ENCODE measurements around the gene MT3.

The MT3 gene

GRCh38 chr16:56589141-56590039, at the start of gene MT3:
MT3 (plus strand) TSS chr16:56589528; CDS start chr16:56589591, 63 bp downstream.
- DNase-seq (ENCODE audit: low read depth), result no peak

GRCh38 chr16:56539656-56540055, 49.7 kb upstream of the MT3 start:
- DNase-seq (ENCODE audit: low read depth), result no peak

- DNase-seq (ENCODE audit: low read depth), result no peak
Measured at GRCh38 chr16:56542039-56542438, 47.3 kb upstream of the MT3 start.

- no peak for DNase-seq (ENCODE audit: low read depth)
Measured at GRCh38 chr16:56547120-56547948, 42.0 kb upstream of the MT3 start.

GRCh38 chr16:56547949-56548567, 41.3 kb upstream of the MT3 start:
- no peak for DNase-seq (ENCODE audit: low read depth)

GRCh38 chr16:56549161-56549560, 40.2 kb upstream of the MT3 start:
- no peak for DNase-seq (ENCODE audit: low read depth)

- no peak for DNase-seq (ENCODE audit: low read depth)
Measured at GRCh38 chr16:56549744-56550385, 39.5 kb upstream of the MT3 start.

GRCh38 chr16:56551796-56552738, 37.3 kb upstream of the MT3 start:
- DNase-seq (ENCODE audit: low read depth), result no peak

GRCh38 chr16:56554441-56554840, 34.9 kb upstream of the MT3 start:
- DNase-seq (ENCODE audit: low read depth), result no peak

GRCh38 chr16:56558024-56558747, 31.1 kb upstream of the MT3 start:
- peak; percentile 77 for DNase-seq (ENCODE audit: low read depth)

GRCh38 chr16:56559109-56559508, 30.2 kb upstream of the MT3 start:
- DNase-seq (ENCODE audit: low read depth), result no peak

- no peak for DNase-seq (ENCODE audit: low read depth)
Measured at GRCh38 chr16:56560447-56560846, 28.9 kb upstream of the MT3 start.

- DNase-seq (ENCODE audit: low read depth), result no peak
Measured at GRCh38 chr16:56561126-56561525, 28.2 kb upstream of the MT3 start.

- DNase-seq (ENCODE audit: low read depth), result no peak
Measured at GRCh38 chr16:56564793-56565477, 24.4 kb upstream of the MT3 start, which contains the start of gene MT4. MT4 (plus strand) TSS chr16:56565073; CDS start chr16:56565129, 56 bp downstream.

GRCh38 chr16:56569971-56570370, 19.4 kb upstream of the MT3 start:
- no peak for DNase-seq (ENCODE audit: low read depth)

- DNase-seq (ENCODE audit: low read depth), result no peak
Measured at GRCh38 chr16:56571525-56571924, 17.8 kb upstream of the MT3 start.

- DNase-seq (ENCODE audit: low read depth), result no peak
Measured at GRCh38 chr16:56574625-56575024, 14.7 kb upstream of the MT3 start.

GRCh38 chr16:56576585-56577299, 12.6 kb upstream of the MT3 start:
- peak; percentile 20 for DNase-seq (ENCODE audit: low read depth)

GRCh38 chr16:56577300-56577625, 12.1 kb upstream of the MT3 start:
- no peak for DNase-seq (ENCODE audit: low read depth)
